Measurements from ENCODE around the gene GPR107. TPM values are rescaled to one million over a fixed set of nuclear protein-coding genes. Genes with fewer than 3 reads are reported as not detected.
A peak's percentile ranks its signal among the peaks of the same experiment; 100 is the strongest.

Gene GPR107
- total RNA-seq, 1 experiment from 2014 or later: 13.0 TPM

DNA sequence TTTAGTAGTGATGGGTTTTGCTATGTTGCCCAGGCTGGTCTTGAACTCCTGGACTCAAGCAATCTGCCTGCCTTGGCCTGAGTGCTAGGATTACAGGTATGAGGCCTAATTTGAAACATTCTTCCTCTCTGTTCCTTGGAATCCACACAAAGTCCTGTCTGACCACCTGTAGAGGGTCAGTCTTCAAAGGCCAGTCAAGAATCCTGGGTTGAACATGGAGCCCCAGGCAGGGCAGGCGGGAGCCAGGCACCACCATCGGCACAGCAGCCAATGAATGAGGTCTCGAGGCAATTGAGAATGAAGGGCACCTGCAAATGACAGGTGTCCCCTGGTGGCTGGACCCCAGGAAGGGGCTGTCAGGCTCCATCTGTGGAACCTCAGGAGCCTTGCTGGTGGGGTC lies 101.1 kb downstream of the GPR107 start:
- H3K4me3 ChIP-seq (ENCODE audit: insufficient read depth, low read depth, low read length): no peak overlapping the region

DNA sequence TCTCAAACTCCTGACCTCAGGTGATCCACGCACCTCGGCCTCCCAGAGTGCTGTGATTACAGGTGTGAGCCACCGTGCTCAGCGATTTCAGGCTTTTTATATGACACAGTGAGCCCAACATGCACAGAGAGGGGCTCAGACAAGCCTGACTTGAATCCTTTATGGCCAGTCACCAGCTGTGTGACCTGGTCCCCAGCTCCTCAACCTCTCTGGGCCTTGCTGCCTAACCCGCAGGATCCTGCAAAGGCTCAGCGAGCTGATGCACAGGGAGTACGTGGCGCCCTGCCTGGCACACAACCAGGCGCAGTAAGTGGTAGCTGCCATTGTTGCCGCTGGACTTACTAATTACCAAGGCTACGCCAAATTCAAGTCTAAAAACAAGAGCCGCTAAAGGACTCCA lies 101.9 kb downstream of the GPR107 start:
- Histone ChIP-seq H3K4me3 (ENCODE audit: insufficient read depth, low read depth, low read length) (no peak overlapping the region), H3K36me3 (replicated peaks; ENCODE audit: control insufficient read depth, insufficient read depth, low read length) (no peaks in the 10 kb centered on the region), H3K27me3 (ENCODE audit: control insufficient read depth, insufficient read depth, low read length) (no peaks in the 10 kb centered on the region)
- DNase-seq: no peak

More for the DNA sequence above, 101.1 kb downstream of the GPR107 start:
- no peak for DNase-seq
- no peaks in the 10 kb centered on the region for H3K27me3 ChIP-seq (ENCODE audit: control insufficient read depth, insufficient read depth, low read length)
- H3K36me3 ChIP-seq (replicated peaks; ENCODE audit: control insufficient read depth, insufficient read depth, low read length): no peaks in the 10 kb centered on the region

DNA sequence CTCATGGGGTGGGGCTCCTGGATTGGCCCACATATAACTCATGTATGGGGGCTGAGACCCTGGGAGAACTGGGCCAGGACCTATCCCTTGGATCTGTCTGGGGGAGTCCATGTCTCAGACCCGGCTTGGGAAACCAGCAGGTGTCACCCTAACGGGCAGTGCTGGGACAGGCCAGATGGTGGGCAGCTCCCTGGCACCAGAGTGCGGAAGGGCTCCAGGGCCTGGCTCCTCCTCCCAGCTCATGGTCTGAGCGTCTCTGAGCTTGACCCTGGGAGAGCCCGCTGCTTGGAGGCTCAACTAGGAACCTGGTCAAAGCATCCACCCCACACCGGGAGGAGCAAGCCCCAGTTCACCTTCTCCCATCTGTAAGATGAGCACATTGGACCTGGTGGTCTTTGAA lies 103.0 kb downstream of the GPR107 start:
- peak; percentile 67 for DNase-seq
- Histone ChIP-seq H3K27me3 (ENCODE audit: control insufficient read depth, insufficient read depth, low read length) (no peaks in the 10 kb centered on the region), H3K4me3 (ENCODE audit: insufficient read depth, low read depth, low read length) (no peak overlapping the region), H3K36me3 (replicated peaks; ENCODE audit: control insufficient read depth, insufficient read depth, low read length) (no peaks in the 10 kb centered on the region)

DNA sequence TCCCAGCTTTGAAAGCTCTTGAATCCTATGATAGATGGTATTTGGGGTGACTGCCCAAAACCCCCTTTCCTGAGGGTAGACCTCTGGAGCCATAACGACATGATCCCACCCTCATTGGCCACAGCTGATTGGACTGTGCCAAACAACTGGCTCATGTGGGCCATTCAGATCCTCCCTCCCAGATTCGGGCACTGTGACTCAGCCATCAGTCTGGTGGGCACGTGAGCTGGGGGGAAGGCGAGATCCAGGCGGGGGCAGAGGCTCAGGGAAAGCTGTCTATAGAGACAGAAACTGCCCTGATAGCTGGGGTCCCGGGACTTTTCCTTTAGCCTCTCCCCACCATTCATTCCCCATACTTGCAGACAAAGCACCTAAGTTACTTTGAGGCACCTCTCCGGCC lies 103.4 kb downstream of the GPR107 start:
- Histone ChIP-seq H3K4me3 (ENCODE audit: insufficient read depth, low read depth, low read length) (no peak overlapping the region), H3K36me3 (replicated peaks; ENCODE audit: control insufficient read depth, insufficient read depth, low read length) (no peaks in the 10 kb centered on the region)

DNA sequence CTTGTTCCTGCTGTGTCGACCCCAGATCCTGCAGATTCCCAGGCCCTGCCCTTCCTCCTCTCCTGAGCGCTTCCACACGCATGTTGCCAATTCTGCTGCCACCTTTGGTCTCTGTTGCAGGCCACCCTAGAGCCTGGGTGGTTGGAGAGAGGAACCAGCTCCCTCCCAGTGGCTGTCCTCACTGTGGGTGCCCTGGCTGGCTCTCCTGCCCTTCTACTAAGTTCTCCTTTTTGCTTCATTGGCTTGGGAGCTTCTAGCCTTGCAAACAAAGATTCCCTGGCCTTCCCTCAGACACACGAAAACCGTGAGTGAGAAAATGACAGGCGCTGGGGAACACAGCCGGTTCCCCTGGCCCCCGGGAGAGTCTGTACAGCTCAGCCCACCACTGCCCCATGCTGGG lies 104.3 kb downstream of the GPR107 start:
- Histone ChIP-seq H3K4me3 (ENCODE audit: insufficient read depth, low read depth, low read length) (no peak overlapping the region), H3K36me3 (replicated peaks; ENCODE audit: control insufficient read depth, insufficient read depth, low read length) (no peaks in the 10 kb centered on the region), H3K27me3 (ENCODE audit: control insufficient read depth, insufficient read depth, low read length) (no peaks in the 10 kb centered on the region)
- no peak for DNase-seq

More for the DNA sequence above, 103.4 kb downstream of the GPR107 start:
- no peaks in the 10 kb centered on the region for H3K27me3 ChIP-seq (ENCODE audit: control insufficient read depth, insufficient read depth, low read length)
- DNase-seq: no peak

DNA sequence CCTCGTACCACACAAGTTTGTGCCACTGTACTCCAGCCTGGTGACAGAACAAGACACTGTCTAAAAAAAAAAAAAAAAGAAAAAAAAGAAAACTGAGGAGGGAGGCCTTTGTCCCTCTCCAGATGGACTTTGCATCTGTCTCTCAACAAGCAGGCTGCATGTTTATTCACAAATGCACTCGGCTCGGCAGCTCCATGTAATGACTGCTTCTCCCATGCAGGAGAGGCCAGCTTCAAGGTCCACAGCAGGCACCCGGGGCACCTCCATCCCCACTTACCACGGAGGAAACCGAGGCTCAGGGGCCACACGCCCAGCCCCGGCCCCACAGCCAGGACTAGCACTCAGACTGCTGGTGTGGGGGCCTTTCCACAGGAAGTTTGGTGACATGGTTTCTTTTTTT lies 105.4 kb downstream of the GPR107 start:
- H3K4me3 ChIP-seq (ENCODE audit: insufficient read depth, low read depth, low read length): no peak overlapping the region
- no peaks in the 10 kb centered on the region for H3K36me3 ChIP-seq (replicated peaks; ENCODE audit: control insufficient read depth, insufficient read depth, low read length)
- no peaks in the 10 kb centered on the region for H3K27me3 ChIP-seq (ENCODE audit: control insufficient read depth, insufficient read depth, low read length)
- no peak for DNase-seq

DNA sequence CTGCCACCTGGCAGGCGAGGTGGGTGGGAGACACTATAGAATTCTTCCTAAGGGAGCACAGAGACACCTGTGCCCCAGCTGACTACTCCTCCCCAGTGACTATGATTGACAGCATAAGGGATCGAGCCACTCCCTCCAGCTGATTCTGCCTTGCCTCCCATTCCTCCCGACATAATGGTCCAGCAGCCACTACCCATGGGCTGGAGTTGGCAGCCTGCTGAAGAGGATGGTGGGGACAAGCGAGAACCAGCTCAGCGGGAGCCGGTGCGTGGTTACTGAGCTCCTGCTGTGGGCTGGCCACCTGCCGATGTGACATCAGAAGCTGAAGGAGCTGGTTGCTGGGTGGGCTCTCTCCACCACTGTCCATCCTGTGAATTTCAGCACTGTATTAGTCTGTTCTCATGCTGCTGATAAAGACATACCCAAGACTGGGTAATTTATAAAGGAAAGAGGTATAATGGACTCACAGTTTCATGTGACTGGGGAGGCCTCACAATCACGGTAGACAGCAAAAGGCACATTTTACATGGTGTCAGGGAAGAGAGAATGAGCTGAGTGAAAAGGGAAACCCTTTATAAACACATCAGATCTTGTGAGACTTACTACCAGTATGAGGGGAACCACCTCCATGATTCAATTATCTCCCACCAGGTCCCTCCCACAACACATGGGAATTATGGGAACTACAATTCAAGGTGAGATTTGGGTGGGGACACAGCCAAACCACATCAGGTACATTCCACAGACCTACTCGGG lies 106.4 kb downstream of the GPR107 start:
- Histone ChIP-seq H3K27me3 (ENCODE audit: control insufficient read depth, insufficient read depth, low read length) (no peaks in the 10 kb centered on the region), H3K4me3 (ENCODE audit: insufficient read depth, low read depth, low read length) (no peak overlapping the region), H3K36me3 (replicated peaks; ENCODE audit: control insufficient read depth, insufficient read depth, low read length) (no peaks in the 10 kb centered on the region)
- DNase-seq: peak; percentile 65

DNA sequence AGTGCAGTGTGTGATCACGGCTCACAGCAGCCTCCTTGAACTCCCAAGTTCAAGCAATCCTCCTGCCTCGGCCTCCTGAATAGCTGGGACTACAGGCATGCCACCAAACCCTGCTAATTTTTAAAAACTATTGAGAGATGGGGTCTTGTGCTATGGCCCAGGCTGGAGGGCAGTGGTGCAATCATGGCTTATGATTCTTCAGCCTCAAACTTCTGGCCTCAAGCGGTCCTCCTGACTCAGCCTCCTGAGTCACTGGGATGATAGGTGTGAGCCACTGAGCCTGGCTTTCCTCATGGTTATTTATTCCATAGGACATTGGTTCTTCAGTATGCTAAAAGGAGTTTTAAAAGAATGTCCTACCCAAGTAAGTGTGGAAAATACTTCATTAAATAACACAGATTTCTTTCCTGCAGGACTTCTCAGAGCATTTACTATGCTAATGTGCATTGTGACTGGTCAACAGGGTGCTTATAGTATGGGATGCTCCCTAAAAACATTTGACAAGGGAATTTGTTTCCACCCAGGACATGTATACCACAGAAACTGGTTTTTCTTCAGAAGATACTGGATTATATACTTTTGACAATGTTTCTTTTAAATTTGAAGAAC lies 107.3 kb downstream of the GPR107 start:
- DNase-seq: no peak
- Histone ChIP-seq H3K27me3 (ENCODE audit: control insufficient read depth, insufficient read depth, low read length) (no peaks in the 10 kb centered on the region), H3K4me3 (ENCODE audit: insufficient read depth, low read depth, low read length) (no peak overlapping the region), H3K36me3 (replicated peaks; ENCODE audit: control insufficient read depth, insufficient read depth, low read length) (no peaks in the 10 kb centered on the region)

DNA sequence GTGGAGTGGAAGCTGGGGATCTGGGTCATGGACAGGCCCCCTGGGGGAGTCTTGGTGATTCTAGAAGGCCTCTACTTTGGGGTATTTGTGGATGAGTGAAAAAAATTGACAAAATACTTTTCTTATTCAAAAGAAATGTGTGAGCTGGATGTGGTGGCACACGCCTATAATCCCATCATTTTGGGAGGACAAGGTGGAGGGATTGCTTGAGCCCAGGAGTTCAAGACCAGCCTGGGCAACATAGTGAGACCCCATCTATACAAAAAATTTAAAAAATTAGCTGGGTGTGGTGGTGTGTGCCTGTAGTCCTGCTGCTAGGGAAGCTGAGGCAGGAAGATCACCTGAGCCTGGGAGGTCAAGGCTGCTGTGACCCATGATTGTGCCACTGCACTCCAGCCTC lies 111.9 kb downstream of the GPR107 start:
- Histone ChIP-seq H3K27me3 (ENCODE audit: control insufficient read depth, insufficient read depth, low read length) (peaks cover 2% of the 10 kb centered on the region; the same call in 1 of the 2 replicates), H3K36me3 (replicated peaks; ENCODE audit: control insufficient read depth, insufficient read depth, low read length) (no peaks in the 10 kb centered on the region), H3K4me3 (ENCODE audit: insufficient read depth, low read depth, low read length) (no peak overlapping the region)
- no peak for DNase-seq

DNA sequence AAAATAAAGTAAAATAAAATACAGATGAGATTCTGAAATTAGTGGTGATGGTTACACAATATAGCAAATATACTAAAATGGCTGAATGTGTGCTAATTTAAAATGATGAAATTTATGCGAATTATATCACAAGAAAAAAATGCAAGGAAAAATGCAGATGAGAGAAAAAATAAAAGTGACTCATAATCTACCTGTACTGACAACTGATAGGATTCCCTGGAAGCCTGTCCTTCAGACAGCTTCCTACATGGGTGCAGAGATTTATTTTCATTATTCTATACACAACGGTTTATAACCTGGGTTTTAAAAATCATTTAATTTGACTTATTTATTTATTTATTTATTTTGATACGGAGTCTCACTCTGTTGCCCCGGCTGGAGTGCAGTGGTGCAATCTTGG lies 112.7 kb downstream of the GPR107 start:
- Histone ChIP-seq H3K27me3 (ENCODE audit: control insufficient read depth, insufficient read depth, low read length) (peaks cover 4% of the 10 kb centered on the region), H3K36me3 (replicated peaks; ENCODE audit: control insufficient read depth, insufficient read depth, low read length) (no peaks in the 10 kb centered on the region), H3K4me3 (ENCODE audit: insufficient read depth, low read depth, low read length) (no peak overlapping the region)
- no peak for DNase-seq

DNA sequence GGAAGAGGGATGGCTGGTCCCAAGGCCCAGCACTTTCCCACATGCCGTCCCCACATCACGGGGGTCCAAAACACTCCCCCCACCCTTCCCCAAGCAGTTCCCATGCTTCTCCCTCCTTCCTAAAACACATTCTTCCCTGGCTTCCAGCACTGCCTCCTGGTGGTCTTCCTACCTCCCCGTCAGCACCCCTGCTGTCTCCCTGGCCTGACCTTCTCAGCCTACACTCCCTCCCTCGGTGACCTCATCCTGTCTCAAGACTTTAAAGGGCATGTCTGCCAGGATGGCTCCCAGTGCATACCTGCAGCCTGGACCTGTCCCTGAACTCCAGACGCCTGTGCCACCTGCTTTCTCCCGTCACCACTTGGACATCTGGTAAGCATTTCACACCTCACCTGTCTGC lies 114.2 kb downstream of the GPR107 start:
- DNase-seq: peak; percentile 78
- Histone ChIP-seq H3K36me3 (replicated peaks; ENCODE audit: control insufficient read depth, insufficient read depth, low read length) (no peaks in the 10 kb centered on the region), H3K27me3 (ENCODE audit: control insufficient read depth, insufficient read depth, low read length) (peaks cover 4% of the 10 kb centered on the region), H3K4me3 (ENCODE audit: insufficient read depth, low read depth, low read length) (no peak overlapping the region)

DNA sequence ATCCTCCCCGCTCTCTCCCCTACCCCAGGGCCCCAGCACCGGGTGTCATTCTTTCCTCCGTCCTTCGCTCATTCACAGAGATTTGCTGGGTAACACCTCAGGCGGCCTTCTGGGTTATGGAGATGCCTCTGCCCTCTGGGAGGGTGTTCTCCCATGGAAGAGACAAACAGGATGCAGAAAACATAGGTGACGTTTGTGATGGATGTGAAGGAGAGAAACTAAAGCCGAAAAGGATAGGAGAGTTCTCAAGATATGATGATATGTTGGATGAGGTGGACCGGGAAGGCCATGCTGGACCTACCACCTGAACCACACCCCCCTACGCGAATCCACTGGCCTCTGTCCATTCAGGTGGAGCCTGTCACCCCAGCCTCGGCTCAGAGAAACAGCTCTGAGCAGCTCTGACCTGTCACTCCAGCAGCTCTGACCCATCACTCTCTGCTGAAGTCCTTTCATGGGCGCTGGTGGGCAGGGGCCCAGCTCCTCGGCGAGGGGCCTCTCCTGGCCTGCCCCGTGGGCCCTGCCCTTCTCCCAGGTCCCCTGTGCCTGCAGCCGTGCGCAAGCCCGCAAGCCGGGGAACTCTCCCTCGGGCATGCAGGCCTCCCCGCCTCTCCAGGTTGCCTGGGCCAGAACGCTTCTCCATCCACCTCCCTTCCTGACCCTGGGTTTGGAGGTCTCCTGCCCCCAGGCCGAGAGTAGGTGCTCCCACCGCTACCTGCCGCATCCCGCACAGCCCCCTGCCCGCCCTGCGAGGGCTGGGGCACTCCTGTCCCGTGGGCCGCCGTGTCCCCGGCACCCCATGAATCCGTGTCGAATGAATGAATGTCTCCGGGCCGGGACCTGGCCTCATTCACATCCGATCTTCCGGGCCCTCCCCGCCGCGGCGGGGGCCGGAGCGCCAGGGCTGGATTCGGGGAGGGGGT lies 117.8 kb downstream of the GPR107 start:
- H3K27me3 ChIP-seq (ENCODE audit: control insufficient read depth, insufficient read depth, low read length): peaks cover 4% of the 10 kb centered on the region
- peak overlapping the region; percentile 53 for H3K4me3 ChIP-seq (ENCODE audit: insufficient read depth, low read depth, low read length)
- peak; percentile 90 for DNase-seq
- H3K36me3 ChIP-seq (replicated peaks; ENCODE audit: control insufficient read depth, insufficient read depth, low read length): no peaks in the 10 kb centered on the region; the same call in 1 of the 2 replicates

DNA sequence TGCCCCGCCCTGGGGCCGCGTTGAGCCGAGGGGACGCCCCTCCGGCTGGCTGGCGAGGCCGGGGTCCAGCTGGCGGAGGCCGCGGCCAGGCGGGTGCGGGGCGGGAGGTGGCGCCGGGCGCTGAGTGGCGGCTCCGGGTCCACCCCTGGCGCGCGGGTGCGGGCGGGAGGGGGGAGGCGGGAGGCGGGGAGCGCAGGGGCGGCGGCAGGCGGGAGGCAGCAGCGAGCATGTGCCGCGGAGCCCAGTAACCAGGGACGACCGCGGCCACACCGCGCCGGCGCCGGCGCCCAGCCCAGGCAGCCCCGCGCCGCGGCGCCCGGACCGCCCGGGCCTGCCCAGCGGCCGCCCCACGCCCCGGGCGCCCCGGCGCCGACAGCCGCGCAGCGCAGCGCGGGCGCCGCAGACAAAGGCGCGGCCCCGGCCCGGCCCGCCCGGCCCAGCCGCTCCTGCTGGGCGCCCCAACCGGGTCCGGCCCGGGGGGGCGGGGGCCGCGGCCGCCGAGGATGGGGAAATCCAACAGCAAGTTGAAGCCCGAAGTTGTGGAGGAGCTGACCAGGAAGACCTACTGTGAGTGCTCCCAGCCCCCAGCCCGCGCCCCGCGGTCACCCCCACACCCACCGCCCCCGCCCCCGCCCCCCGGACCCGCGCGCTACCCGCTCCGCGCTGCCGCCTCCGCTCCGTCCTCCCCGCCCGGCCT lies 118.6 kb downstream of the GPR107 start, which contains the start of gene NCS1:
TSS of gene NCS1 (plus strand) at position 244 of the 697 bp plus-strand sequence. CDS start at position 504, 260 bp downstream.
- H3K4me3 ChIP-seq (ENCODE audit: insufficient read depth, low read depth, low read length): peak within 1 kb of the TSS; percentile 54
- peaks cover 4% of the 10 kb centered on the region for H3K27me3 ChIP-seq (ENCODE audit: control insufficient read depth, insufficient read depth, low read length)
- peak; percentile 95 for DNase-seq
- no peaks in the 10 kb centered on the region; the same call in 1 of the 2 replicates for H3K36me3 ChIP-seq (replicated peaks; ENCODE audit: control insufficient read depth, insufficient read depth, low read length)

All from H7 (cell line).